Kidney epithelial cell (primary cell): ENCODE measurements around the gene TRAPPC2. TPM values are rescaled to one million over a fixed set of nuclear protein-coding genes. Genes with fewer than 3 reads are reported as not detected.

Source experiments
- DNase-seq: peaks from one replicate; pipeline ENCODE4 v3.0.0-alpha.2; 2010; ENCODE audit warnings: low read depth
- H3K27me3 ChIP-seq: 2 replicates; pipeline ENCODE4 v1.6.0; 2011; ENCODE audit warnings: low read length; ENCODE audit not compliant: control insufficient read depth, insufficient read depth
- H3K36me3 ChIP-seq: 2 replicates; pipeline ENCODE4 v1.5.1; 2011; ENCODE audit warnings: low read length; ENCODE audit not compliant: control insufficient read depth, insufficient read depth
- H3K4me3 ChIP-seq: 2 replicates; pipeline ENCODE4 v1.5.1; 2011; ENCODE audit warnings: low read depth, mild to moderate bottlenecking, control low read depth, low read length
- CTCF ChIP-seq: IDR thresholded peaks from 2 replicates; pipeline ENCODE4 v1.5.1; 2011; ENCODE audit warnings: mild to moderate bottlenecking, moderate library complexity, low read length, control low read depth, inconsistent platforms; ENCODE audit not compliant: insufficient read depth, poor library complexity, severe bottlenecking
- total RNA-seq: library from RNA; depleted of rRNA; stranded (reverse); fragments of >200 nt; gene quantifications from 2 replicates; pipeline ENCODE4 v1.2.3, GENCODE V29; 2015

Gene TRAPPC2
- total RNA-seq, 1 donor from 2014 or later, result 19.7 TPM

GRCh38 chrX:13694359-13694758 lies 40.1 kb downstream of the TRAPPC2 start:
- no peak for DNase-seq
- no peaks in the 10 kb centered on the region for H3K36me3 ChIP-seq
- no peaks in the 10 kb centered on the region for H3K27me3 ChIP-seq
- TF ChIP-seq CTCF, result no peak
- H3K4me3 ChIP-seq, result no peak overlapping the region

- Histone ChIP-seq H3K4me3 (no peak overlapping the region), H3K27me3 (no peaks in the 10 kb centered on the region), H3K36me3 (no peaks in the 10 kb centered on the region)
- no peak for DNase-seq
- no peak for TF ChIP-seq CTCF
Observed at GRCh38 chrX:13693341-13693961, 41.0 kb downstream of the TRAPPC2 start.

- no peak for DNase-seq
- H3K4me3 ChIP-seq, result no peak overlapping the region
- TF ChIP-seq CTCF, result no peak
- H3K27me3 ChIP-seq, result no peaks in the 10 kb centered on the region
- no peaks in the 10 kb centered on the region for H3K36me3 ChIP-seq
Observed at GRCh38 chrX:13692771-13693231, 41.6 kb downstream of the TRAPPC2 start.

- Histone ChIP-seq H3K4me3 (no peak overlapping the region), H3K27me3 (no peaks in the 10 kb centered on the region), H3K36me3 (no peaks in the 10 kb centered on the region)
- no peak for DNase-seq
- no peak for TF ChIP-seq CTCF
Observed at GRCh38 chrX:13691841-13692371, 42.5 kb downstream of the TRAPPC2 start.

- DNase-seq, result no peak
- H3K4me3 ChIP-seq, result no peak overlapping the region
- H3K36me3 ChIP-seq, result no peaks in the 10 kb centered on the region
- no peaks in the 10 kb centered on the region for H3K27me3 ChIP-seq
- TF ChIP-seq CTCF, result peak; percentile 27
Observed at GRCh38 chrX:13690836-13691235, 43.6 kb downstream of the TRAPPC2 start.

- Histone ChIP-seq H3K36me3 (no peaks in the 10 kb centered on the region), H3K27me3 (peaks cover 2% of the 10 kb centered on the region), H3K4me3 (peak overlapping the region; percentile 75)
- TF ChIP-seq CTCF, result no peak
- no peak for DNase-seq
Observed at GRCh38 chrX:13689741-13690211, 44.6 kb downstream of the TRAPPC2 start.
